Nephron progenitor cell (in vitro differentiated cells): ENCODE data around the gene USP7.

ENCODE experiments used
- DNase-seq: peaks from one replicate; pipeline ENCODE4 v3.0.0; 2021
- H3K27ac Mint-ChIP-seq: 2 replicates; pipeline ENCODE4 v1.8.0; 2021; ENCODE audit warnings: mild to moderate bottlenecking, moderate library complexity, mixed read lengths
- H3K27me3 Mint-ChIP-seq: 2 replicates; pipeline ENCODE4 v1.8.0; 2021; ENCODE audit warnings: mild to moderate bottlenecking, low read depth, mixed read lengths; ENCODE audit not compliant: poor library complexity
- H3K36me3 Mint-ChIP-seq: 2 replicates; pipeline ENCODE4 v1.8.0; 2021; ENCODE audit warnings: low read depth, mixed read lengths
- H3K4me1 Mint-ChIP-seq: 2 replicates; pipeline ENCODE4 v1.8.0; 2021; ENCODE audit warnings: mixed read lengths
- H3K4me3 Mint-ChIP-seq: 2 replicates; pipeline ENCODE4 v1.8.0; 2021; ENCODE audit warnings: mild to moderate bottlenecking, moderate library complexity, mixed read lengths
- H3K9me3 Mint-ChIP-seq: 2 replicates; pipeline ENCODE4 v1.8.0; 2021; ENCODE audit warnings: mild to moderate bottlenecking, moderate library complexity, mixed read lengths
- CTCF ChIP-seq: fragments of 200-600 bp; sonication (generic); IDR thresholded peaks from 2 replicates; pipeline ENCODE4 v1.5.0; 2021; ENCODE audit warnings: antibody characterized with exemption

The USP7 gene

GRCh38 chr16:8957063-8957397 is 6.7 kb downstream of the USP7 start:
- no peak overlapping the region for H3K27ac Mint-ChIP-seq
- no peaks in the 10 kb centered on the region for H3K9me3 Mint-ChIP-seq
- DNase-seq, result no peak
- H3K4me3 Mint-ChIP-seq, result no peak overlapping the region
- H3K36me3 Mint-ChIP-seq, result no peaks in the 10 kb centered on the region
- peaks cover 5% of the 10 kb centered on the region for H3K27me3 Mint-ChIP-seq
- H3K4me1 Mint-ChIP-seq, result peaks cover 84% of the 10 kb centered on the region
- no peak for TF ChIP-seq CTCF

- H3K27ac Mint-ChIP-seq, result no peak overlapping the region
- no peak overlapping the region for H3K4me3 Mint-ChIP-seq
- no peak for TF ChIP-seq CTCF
- peaks cover 84% of the 10 kb centered on the region for H3K4me1 Mint-ChIP-seq
- H3K36me3 Mint-ChIP-seq, result no peaks in the 10 kb centered on the region
- DNase-seq, result no peak
- no peaks in the 10 kb centered on the region for H3K9me3 Mint-ChIP-seq
- peaks cover 5% of the 10 kb centered on the region for H3K27me3 Mint-ChIP-seq
Measured at GRCh38 chr16:8956265-8957062, 7.2 kb downstream of the USP7 start.

GRCh38 chr16:8955828-8956227 is 7.9 kb downstream of the USP7 start:
- no peak for DNase-seq
- no peak for TF ChIP-seq CTCF
- Mint-ChIP-seq H3K36me3 (no peaks in the 10 kb centered on the region), H3K9me3 (no peaks in the 10 kb centered on the region), H3K4me3 (no peak overlapping the region), H3K4me1 (peaks cover 84% of the 10 kb centered on the region), H3K27me3 (peaks cover 5% of the 10 kb centered on the region), H3K27ac (no peak overlapping the region)

GRCh38 chr16:8953064-8953463 is 10.6 kb downstream of the USP7 start:
- Mint-ChIP-seq H3K36me3 (no peaks in the 10 kb centered on the region), H3K9me3 (no peaks in the 10 kb centered on the region), H3K4me1 (peaks cover 75% of the 10 kb centered on the region), H3K27ac (peak overlapping the region; percentile 77), H3K4me3 (no peak overlapping the region), H3K27me3 (peaks cover 5% of the 10 kb centered on the region)
- no peak for TF ChIP-seq CTCF
- DNase-seq, result no peak

- H3K4me1 Mint-ChIP-seq, result peaks cover 72% of the 10 kb centered on the region
- H3K4me3 Mint-ChIP-seq, result no peak overlapping the region
- DNase-seq, result no peak
- peaks cover 5% of the 10 kb centered on the region for H3K27me3 Mint-ChIP-seq
- H3K9me3 Mint-ChIP-seq, result no peaks in the 10 kb centered on the region
- no peak for TF ChIP-seq CTCF
- no peaks in the 10 kb centered on the region for H3K36me3 Mint-ChIP-seq
- no peak overlapping the region for H3K27ac Mint-ChIP-seq
Measured at GRCh38 chr16:8952281-8952751, 11.4 kb downstream of the USP7 start.
